B cell (primary cell): ENCODE results near the gene TXK. TPM values are rescaled to one million over a fixed set of nuclear protein-coding genes. Genes with fewer than 3 reads are reported as not detected.

Source experiments
- ATAC-seq: fragments of 200-7000 bp; cut with Tn5 transposase; one replicate; pipeline ENCODE4 v1.10.0; 2021; ENCODE audit warnings: low read depth, mild to moderate bottlenecking, moderate number of reproducible peaks, moderate library complexity
- CTCF ChIA-PET: fragments of 350-600 bp; sonication (Branson Sonifier 250); formaldehyde crosslinking; loops from one replicate; lab custom pipeline; 2021; ENCODE audit warnings: antibody characterized with exemption, inconsistent platforms; lab: Charles Lee
- POLR2A ChIA-PET: fragments of 350-600 bp; sonication (Branson Sonifier 250); formaldehyde crosslinking; loops from one replicate; lab custom pipeline; 2021; ENCODE audit warnings: antibody characterized with exemption; lab: Charles Lee
- DNase-seq: peaks from one replicate; pipeline ENCODE4 v3.0.0; 2013
- H2AFZ ChIP-seq: 2 replicates; pipeline ENCODE4 v1.6.1; 2012; ENCODE audit warnings: mild to moderate bottlenecking, low read depth, low read length; ENCODE audit not compliant: insufficient read depth, poor library complexity, severe bottlenecking
- H3K27ac ChIP-seq, 2 donors: 1 replicate in 1 of 2; 2 replicates in 1 of 2; pipeline ENCODE4 v1.5.1; 2012 to 2013; ENCODE audit warnings: low read length in 2 of 2, mild to moderate bottlenecking in 2 of 2, moderate library complexity in 1 of 2
- H3K27me3 ChIP-seq, 4 experiments: fragments of 200-600 bp in 1 of 4; sonication (generic) in 1 of 4; replicated peaks in 1 of 4; 1 replicate in 2 of 4; 2 replicates in 2 of 4; pipeline versions ENCODE4 v1.6.1 to v1.7.0; 2013 to 2016; ENCODE audit warnings: low read length in 3 of 4, mild to moderate bottlenecking in 2 of 4, mixed read lengths in 1 of 4, moderate library complexity in 1 of 4; ENCODE audit not compliant: insufficient read depth in 4 of 4, control insufficient read depth in 3 of 4; ENCODE audit errors: control extremely low read depth in 1 of 4
- H3K36me3 ChIP-seq, 2 experiments: replicated peaks in 1 of 2; 1 replicate in 1 of 2; 2 replicates in 1 of 2; pipeline versions ENCODE4 v1.6.1 to v1.7.1; 2013; ENCODE audit warnings: low read length in 1 of 2; ENCODE audit not compliant: insufficient read depth in 2 of 2, control insufficient read depth in 1 of 2; ENCODE audit errors: control extremely low read depth in 1 of 2, extremely low read depth in 1 of 2
- H3K4me1 ChIP-seq, 2 donors: fragments of 200-600 bp in 1 of 2; sonication (generic) in 1 of 2; 1 replicate in 1 of 2; 2 replicates in 1 of 2; pipeline versions ENCODE4 v1.5.1 to v1.6.1; 2013 to 2017; ENCODE audit warnings: low read length in 2 of 2; ENCODE audit not compliant: control insufficient read depth in 2 of 2, insufficient read depth in 2 of 2
- H3K4me2 ChIP-seq: replicated peaks from 2 replicates; pipeline ENCODE3; 2012; ENCODE audit warnings: mild to moderate bottlenecking, low read depth, low read length; ENCODE audit not compliant: poor library complexity, severe bottlenecking
- H3K4me3 ChIP-seq, 5 experiments: fragments of 200-600 bp in 1 of 5; sonication (generic) in 1 of 5; 1 replicate in 3 of 5; 2 replicates in 2 of 5; pipeline versions ENCODE4 v1.5.1 to v1.7.0; 2011 to 2016; ENCODE audit warnings: low read length in 4 of 5, mild to moderate bottlenecking in 4 of 5, low read depth in 2 of 5, control low read depth in 1 of 5, moderate library complexity in 1 of 5; ENCODE audit not compliant: insufficient read depth in 1 of 5; ENCODE audit errors: control extremely low read depth in 1 of 5, extremely low read depth in 1 of 5
- H3K79me2 ChIP-seq: fragments of 200-600 bp; sonication (generic); one replicate; pipeline ENCODE4 v1.6.0; 2016; ENCODE audit warnings: low read length; ENCODE audit not compliant: control insufficient read depth, insufficient read depth
- H3K9ac ChIP-seq: fragments of 200-600 bp; sonication (generic); 2 replicates; pipeline ENCODE4 v1.6.1; 2017; ENCODE audit warnings: mild to moderate bottlenecking, low read length, moderate library complexity
- H3K9me3 ChIP-seq, 3 donors: one replicate each; pipeline versions ENCODE4 v1.6.1 to v1.7.1; 2013; ENCODE audit warnings: low read length in 2 of 3; ENCODE audit not compliant: control insufficient read depth in 2 of 3, insufficient read depth in 1 of 3; ENCODE audit errors: control extremely low read depth in 1 of 3
- H4K20me1 ChIP-seq: 2 replicates; pipeline ENCODE4 v1.6.0; 2012; ENCODE audit warnings: mild to moderate bottlenecking, low read length; ENCODE audit not compliant: insufficient read depth, control insufficient read depth, poor library complexity, severe bottlenecking
- H3K27ac Mint-ChIP-seq: one replicate; pipeline ENCODE4 v1.8.0; 2021; ENCODE audit warnings: mixed read lengths
- H3K27me3 Mint-ChIP-seq: one replicate; pipeline ENCODE4 v1.8.0; 2021; ENCODE audit warnings: mixed read lengths
- H3K4me1 Mint-ChIP-seq: one replicate; pipeline ENCODE4 v1.8.0; 2021; ENCODE audit warnings: mixed read lengths
- H3K4me3 Mint-ChIP-seq: one replicate; pipeline ENCODE4 v1.8.0; 2021; ENCODE audit warnings: mixed read lengths
- H3K9me3 Mint-ChIP-seq: one replicate; pipeline ENCODE4 v1.8.0; 2022; ENCODE audit warnings: mixed read lengths; ENCODE audit not compliant: insufficient read depth
- EZH2 ChIP-seq: IDR thresholded peaks from 2 replicates; pipeline ENCODE4 v1.6.1; 2012; ENCODE audit warnings: borderline replicate concordance, low read depth, mild to moderate bottlenecking, moderate library complexity, low read length; ENCODE audit not compliant: insufficient read depth, poor library complexity, severe bottlenecking
- WGBS: methylation state at CpG from one replicate; pipeline ENCODE4 v1.1.5; 2013; ENCODE audit warnings: missing lambda C conversion rate; ENCODE audit not compliant: insufficient coverage; 5-methylcytosine and 5-hydroxymethylcytosine counted together
- intact Hi-C: fragments of 100-400 bp; cut with micrococcal nuclease; formaldehyde crosslinking; loops from one replicate; pipeline ENCODE4 v1.10.0; 2022
- polyA plus RNA-seq: library from polyadenylated mRNA; depleted of rRNA; stranded (reverse); fragments of >200 nt; gene quantifications from 2 replicates; pipeline ENCODE4 v1.2.3, GENCODE V29; 2012
- total RNA-seq, 2 donors: library from RNA; stranded (reverse); fragments of 120-200 nt in 1 of 2; gene quantifications; 1 replicate in 1 of 2; 2 replicates in 1 of 2; pipeline versions ENCODE4 v1.2.3 to v1.2.4, GENCODE V29; 2013 to 2022
- TF ChIP-seq, protein P1 (sequence below): fragments of 200-600 bp; IDR thresholded peaks from one replicate; pipeline ENCODE4 v1.8.0; 2022; ENCODE audit warnings: antibody characterized with exemption, mild to moderate bottlenecking

Gene TXK
- total and polyA plus RNA-seq, 2 donors (not counting 1 experiment from before 2014, with no cell fraction given) = 0.79 to 1.1 TPM

DNA sequence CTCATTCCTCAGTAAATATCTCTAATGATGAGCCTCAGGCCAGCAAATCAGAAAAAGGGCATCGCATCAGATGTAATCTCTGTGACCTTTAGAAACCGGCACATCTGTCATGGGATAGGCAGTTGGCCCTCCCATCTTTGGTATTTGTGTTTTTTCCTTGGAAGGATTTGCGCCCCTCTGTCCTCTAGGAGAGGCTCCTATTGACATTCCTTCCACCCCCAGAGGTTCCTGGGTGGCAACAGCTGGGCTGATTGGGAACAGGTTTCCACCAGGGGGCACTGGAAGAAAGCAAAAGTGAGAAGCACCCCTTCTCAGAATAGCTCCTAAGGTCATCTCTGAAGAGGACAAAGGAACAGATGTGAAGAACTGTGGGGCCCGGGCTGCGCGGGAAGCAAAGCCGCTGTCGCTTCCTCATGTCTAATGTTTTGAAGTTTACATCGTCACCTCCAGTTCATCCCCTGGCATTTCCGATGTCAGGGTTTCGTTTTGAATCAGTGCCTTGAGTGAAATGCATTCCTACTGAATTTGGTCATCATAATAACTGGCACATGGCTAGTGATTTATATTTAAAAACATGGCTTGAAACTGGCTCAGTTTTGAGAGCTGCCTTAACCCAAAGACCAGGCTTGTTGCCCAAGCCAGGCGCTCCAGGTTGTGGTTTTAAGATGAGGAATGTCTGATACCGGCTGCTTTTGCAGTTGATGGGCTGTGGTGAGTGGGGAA, 6.2 kb downstream of the TXK start:
- WGBS = 58% methylated on average over 4 of the region's 13 CpGs
- Histone ChIP-seq H3K4me1 (peaks cover 10 to 12% of the 10 kb centered on the region in 2 donors), H3K9me3 (no peaks in the 10 kb centered on the region), H3K79me2 (no peaks in the 10 kb centered on the region), H3K4me2 (peak overlapping the region; percentile 42), H3K9ac (peak overlapping the region; percentile 0), H3K27ac (no peak overlapping the region), H3K4me3 (no peak overlapping the region), H3K36me3 (no peaks in the 10 kb centered on the region), H3K27me3 (no peaks in the 10 kb centered on the region), H4K20me1 (no peaks in the 10 kb centered on the region), H2AFZ (peak overlapping the region; percentile 26)
- Mint-ChIP-seq H3K4me3 (peak overlapping the region; percentile 42), H3K27me3 (peaks cover 5% of the 10 kb centered on the region), H3K4me1 (peaks cover 19% of the 10 kb centered on the region), H3K9me3 (no peaks in the 10 kb centered on the region), H3K27ac (peak overlapping the region; percentile 22)
- no peak for TF ChIP-seq EZH2
- TF ChIP-seq, protein P1, sequence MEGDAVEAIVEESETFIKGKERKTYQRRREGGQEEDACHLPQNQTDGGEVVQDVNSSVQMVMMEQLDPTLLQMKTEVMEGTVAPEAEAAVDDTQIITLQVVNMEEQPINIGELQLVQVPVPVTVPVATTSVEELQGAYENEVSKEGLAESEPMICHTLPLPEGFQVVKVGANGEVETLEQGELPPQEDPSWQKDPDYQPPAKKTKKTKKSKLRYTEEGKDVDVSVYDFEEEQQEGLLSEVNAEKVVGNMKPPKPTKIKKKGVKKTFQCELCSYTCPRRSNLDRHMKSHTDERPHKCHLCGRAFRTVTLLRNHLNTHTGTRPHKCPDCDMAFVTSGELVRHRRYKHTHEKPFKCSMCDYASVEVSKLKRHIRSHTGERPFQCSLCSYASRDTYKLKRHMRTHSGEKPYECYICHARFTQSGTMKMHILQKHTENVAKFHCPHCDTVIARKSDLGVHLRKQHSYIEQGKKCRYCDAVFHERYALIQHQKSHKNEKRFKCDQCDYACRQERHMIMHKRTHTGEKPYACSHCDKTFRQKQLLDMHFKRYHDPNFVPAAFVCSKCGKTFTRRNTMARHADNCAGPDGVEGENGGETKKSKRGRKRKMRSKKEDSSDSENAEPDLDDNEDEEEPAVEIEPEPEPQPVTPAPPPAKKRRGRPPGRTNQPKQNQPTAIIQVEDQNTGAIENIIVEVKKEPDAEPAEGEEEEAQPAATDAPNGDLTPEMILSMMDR = peak; percentile 62
- DNase-seq (peak; percentile 69), ATAC-seq (peak; percentile 79)
- CTCF ChIA-PET = interaction anchor here (0.6 to 6.8 kb wide), 18 partner anchors 9 to 419 kb away, joined by 3 to 82 read pairs (median 5); no protein-coding TSS in a partner anchor
- intact Hi-C loops = loop anchor here (1.0 kb wide), 3 partner anchors 13 to 162 kb away; no protein-coding TSS in a partner anchor
- POLR2A ChIA-PET = no interaction called here

DNA sequence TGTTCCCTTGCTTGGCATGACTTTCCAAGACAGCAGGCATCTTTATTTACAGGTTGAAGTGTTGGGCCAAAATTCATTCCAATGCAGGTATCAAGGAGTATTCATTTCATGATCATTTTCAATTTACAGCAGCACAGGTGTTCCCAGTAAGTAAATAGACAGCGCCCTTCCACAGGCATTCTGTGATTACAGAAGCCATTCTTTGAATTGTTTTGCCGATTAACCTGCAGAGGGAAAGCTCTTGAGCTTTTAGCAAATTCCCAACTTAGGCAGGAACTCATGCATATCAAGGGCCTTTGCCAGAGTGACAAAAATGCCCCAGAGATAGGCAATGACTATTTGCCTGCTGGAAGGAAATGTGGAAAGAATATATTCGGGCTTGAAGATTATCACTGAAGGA, 6.8 kb downstream of the TXK start:
- Histone ChIP-seq H3K9ac (no peak overlapping the region), H2AFZ (no peak overlapping the region), H3K4me1 (peaks cover 10 to 12% of the 10 kb centered on the region in 2 donors), H3K9me3 (no peaks in the 10 kb centered on the region), H4K20me1 (no peaks in the 10 kb centered on the region), H3K27ac (no peak overlapping the region), H3K4me3 (no peak overlapping the region), H3K36me3 (no peaks in the 10 kb centered on the region), H3K79me2 (no peaks in the 10 kb centered on the region), H3K27me3 (no peaks in the 10 kb centered on the region), H3K4me2 (no peak overlapping the region)
- H3K4me3 Mint-ChIP-seq = no peak overlapping the region
- H3K27ac Mint-ChIP-seq = no peak overlapping the region
- TF ChIP-seq, protein P1 = no peak
- TF ChIP-seq EZH2 = no peak
- H3K9me3 Mint-ChIP-seq = no peaks in the 10 kb centered on the region
- ChIA-PET POLR2A (no interaction called here), CTCF (interaction anchor here (0.9 to 6.8 kb wide), 13 partner anchors 9 to 419 kb away, joined by 3 to 82 read pairs (median 6); no protein-coding TSS in a partner anchor)
- DNase-seq (no peak), ATAC-seq (no peak)
- peaks cover 19% of the 10 kb centered on the region for H3K4me1 Mint-ChIP-seq
- peaks cover 5% of the 10 kb centered on the region for H3K27me3 Mint-ChIP-seq
- 88% methylated on average over 2 of the region's 3 CpGs for WGBS
- intact Hi-C loops = loop anchor here (1.0 kb wide), 3 partner anchors 14 to 163 kb away; no protein-coding TSS in a partner anchor
